Globus pallidus (tissue), 1 donor: ENCODE data around the gene EMX2.

Source experiments
- DNase-seq: peaks from one replicate; pipeline ENCODE4 v3.0.0-alpha.2; 2015; ENCODE audit warnings: low spot score

EMX2 gene

DNA sequence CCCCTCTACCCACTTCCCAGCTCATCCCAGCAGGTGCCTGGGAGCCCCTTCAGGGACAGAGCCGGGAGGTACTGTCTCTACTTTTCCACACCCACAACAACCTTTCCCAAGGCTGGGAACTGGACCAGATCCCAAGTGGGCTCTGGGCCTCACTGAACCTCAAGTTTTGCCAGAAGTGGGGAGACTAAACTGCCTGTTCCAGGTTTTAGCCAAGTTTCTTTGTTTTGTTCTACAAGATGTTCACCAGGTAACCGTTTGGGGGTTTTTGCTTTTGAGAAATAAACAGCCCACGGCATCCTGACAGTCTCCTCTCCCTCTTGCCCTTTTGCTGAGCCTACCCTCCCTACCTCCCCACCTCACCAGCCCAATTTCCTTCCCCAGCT lies 10.6 kb upstream of the EMX2 start:
- DNase-seq, result no peak

DNA sequence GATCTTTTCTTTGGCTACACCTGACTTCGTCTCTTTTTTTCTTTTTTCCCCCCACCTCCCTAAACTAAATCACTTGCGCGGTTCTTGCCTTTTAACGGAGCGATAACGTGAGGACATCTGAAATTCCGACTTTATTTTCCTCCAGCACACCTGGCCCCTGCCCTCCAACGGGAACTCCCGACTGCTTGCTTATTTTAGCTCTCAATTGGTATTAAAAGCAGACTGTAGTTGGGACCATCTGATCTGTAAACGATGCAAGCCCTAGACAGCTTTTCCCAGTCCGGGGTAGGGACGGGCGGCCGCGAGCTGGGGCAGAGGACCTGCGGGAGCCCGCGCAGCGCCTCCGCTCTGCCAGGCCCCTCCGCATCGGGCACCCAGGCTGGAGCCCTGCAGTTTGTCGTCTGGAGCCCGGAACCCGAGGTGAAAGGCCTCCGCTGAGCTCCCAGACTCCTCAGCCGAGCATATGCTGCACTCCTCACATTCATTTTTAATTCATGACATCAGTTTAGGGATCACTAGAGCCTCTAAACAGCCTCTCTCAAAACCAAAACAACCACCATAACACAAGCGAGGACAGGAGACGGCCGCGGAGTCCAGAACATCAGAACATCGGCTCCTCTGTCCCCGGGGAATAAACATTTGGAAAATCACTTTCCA lies 10.0 kb upstream of the EMX2 start:
- DNase-seq, result no peak

DNA sequence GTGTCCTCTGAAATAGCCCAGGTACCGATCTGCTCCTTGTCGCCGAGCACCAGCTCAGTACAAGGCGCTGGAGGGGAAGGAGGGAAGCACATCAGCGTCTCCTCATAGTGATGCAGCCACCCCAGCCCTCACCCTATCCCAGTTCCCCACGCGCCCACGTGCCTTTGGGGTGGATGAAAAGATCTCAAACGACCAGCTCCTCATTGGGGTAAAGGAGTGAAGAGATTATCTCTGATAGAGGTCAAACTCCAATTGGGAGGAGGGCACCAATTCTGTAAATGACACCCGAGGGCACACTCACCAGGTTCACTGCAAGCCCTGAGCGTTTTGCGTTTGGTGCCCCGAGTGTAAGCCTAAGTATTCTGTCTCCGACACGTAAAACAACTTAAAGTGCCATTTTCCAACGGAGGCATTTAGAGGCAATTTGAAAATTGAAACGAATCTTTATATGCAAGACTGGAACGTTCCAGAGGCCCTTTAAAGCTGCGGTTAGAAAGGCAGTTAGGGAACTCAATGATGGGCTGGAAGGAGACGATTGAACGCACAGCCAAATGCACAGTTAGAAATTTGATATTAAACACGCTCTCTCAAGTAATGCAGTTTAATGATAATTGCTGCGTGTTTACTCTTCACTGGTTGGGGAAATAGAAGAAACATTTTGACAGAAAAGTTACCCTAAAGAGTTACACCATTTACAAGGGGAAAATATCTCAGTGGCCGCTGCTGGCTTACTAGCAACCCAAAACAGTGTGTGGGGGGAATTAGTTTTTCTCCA lies 8.9 kb upstream of the EMX2 start:
- DNase-seq, result no peak

DNA sequence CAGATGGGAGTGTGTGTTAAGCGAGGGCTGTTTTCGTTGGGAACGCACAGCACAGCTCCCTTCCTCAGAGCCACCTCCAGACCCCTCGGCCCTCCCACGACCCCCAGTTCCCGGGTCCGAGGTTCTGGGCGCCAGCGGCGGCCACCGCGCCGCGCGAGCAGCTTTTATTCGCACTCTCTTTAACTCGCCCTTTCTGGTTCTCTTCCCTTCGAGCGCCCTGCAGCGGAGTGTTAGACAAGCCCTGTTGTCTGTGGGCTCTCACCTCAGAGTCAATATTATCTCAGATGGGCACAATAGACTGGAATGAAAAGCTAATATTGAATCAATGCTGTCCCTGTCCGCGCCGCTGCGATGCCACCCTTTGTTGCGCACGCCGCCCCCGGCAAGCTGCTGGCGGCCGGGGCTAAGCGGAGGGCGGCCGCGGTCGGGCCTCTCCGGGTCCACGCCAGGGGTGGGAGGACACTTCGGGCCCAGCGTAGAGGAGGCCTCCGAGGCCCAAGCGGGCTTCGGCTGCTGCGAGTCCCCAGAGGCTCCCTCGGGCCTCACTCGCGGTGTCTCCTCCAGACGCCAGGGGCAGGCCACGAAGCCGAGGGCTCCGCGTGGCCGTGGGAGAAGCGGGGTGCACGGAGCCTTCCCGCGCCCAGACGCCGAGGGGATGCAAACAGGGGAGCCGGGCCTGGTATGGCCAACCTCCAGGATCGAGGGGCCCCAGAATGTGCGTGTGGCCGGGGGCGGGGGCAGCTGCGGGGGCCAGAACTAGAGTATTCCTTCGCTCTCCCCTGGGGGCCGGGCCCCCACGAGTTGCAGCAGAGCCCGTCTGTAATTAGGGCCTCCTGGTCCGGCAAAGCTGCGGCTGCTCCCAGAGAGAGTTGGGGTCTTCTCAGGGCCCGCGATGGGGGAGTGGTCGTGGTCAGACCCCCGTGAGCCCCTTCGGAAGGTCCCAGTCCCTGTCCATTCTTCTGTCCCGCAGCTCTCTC lies 7.9 kb upstream of the EMX2 start:
- DNase-seq, result no peak

DNA sequence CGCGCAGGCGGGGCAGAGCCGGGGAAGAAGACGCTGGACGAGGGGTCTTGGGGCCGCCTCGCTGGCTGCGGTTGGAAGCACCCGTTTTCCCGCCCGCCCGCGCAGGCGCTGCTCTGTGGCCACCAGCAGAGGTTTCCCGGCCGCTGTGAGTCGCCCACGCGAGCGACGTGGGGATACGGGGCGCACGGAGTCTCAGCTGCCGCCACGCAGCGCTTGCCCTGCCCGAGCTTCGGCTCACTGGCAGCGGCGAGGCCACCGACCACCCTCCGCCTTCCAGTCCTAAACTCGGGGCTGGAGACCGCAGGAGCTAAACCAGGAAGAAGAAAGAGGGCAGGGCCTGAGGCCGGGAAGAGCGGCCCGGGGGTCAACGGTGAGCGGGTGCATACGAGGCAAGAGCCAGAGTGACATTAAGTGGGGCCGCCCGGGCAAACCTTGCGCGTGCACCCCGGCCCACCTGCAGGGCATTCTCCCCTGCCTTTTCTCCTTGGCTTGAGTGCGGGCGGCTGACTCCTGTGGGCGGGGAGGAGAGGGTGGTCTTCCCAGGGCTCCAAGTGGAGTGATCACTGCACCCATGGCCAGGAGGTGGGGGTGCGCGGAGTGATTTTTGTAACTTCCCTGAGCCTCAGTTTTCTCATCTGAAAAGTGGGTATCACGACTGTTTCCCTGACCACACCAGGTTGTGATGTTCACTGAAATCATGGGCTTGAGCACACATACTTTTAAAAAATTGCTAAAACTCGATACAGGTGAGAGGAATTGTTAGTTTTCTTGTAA lies 7.1 kb upstream of the EMX2 start:
- DNase-seq, result no peak

DNA sequence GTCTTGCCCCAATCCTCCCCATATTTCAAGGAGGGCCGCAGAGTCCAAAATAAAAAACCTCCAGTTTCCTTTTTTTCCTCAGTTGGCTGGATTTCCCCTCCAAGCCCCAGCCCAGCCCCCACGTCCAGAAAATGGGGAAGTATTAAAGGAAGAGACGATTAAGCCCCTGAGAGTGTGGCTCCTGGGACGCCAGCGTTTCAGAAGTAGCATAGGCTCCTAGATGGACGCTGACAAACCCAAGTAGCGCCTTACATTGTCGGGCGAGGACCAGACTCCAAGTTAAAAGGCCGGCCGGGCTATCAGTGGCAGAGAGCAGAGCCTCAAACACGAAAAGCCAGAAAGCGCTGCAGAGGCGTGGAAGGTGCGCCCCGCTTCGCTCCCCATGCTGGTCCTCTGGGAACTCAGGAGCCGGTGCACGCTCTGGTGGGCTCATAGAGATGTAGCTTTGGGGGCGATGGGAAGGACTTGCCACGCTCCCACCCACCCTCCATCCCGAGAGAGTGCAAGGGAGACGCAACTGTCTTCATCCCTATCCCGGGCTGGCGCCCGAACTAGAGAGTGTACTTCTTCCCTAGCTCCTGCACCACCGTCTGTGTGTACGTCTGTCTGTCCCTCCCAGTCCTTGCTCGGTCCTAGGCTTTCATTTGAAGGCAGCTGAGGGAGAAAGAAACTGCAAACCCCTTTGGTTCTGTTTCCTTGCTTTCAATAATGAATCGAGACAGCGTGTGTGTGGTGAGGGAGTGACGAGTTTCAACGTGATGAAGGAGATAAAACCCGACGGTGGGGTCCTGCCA lies 6.3 kb upstream of the EMX2 start:
- no peak for DNase-seq

DNA sequence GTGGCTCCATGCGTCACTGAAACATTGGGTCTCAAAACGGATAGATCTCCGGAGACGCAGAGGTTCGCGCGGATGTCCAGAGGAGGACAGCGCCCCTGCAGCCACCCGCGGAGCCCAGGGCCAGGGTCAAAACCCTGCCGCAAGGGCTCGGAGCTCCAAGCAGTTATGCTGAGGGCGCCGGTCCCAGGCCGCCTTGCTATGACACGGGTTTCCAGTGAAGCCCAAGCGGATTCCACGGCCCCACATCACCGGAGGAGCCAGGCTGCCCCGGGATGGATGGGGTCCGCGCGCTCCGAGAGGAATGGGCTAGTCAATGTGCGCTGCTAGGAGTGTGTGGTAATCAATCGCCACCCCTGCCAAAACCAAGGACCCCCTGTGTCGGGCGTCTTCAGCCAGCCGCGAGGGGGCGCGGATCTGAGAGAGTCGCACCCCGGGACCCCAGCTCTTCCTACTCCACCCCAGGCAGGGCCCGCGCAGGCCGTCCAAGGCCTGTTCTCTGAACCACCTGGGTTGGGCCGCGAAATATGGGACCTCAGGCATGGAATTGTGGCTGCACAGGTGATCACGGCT lies 5.6 kb upstream of the EMX2 start:
- no peak for DNase-seq

DNA sequence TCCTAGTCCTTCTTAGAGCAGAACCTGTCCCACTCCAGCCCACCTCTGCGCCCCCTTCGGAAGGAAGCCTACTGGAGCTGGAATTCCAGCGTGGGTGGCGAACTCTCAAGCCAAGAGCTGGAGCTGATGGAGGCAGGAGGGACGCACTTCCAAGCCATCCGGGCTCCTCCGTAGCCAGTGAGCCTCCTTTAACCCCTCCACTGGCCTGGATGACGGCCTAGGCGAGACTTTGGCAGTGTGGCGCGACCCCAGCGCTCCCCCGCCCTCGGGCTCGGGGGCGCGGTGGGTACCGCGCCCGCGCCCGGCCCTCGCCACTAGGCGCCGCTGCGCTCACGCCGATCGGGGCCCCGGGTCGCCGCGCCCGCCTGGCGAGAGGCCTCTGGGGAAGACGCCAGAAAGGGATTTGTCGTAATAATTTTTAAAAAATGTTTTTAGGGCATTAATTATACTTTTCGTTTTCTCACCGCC lies 5.1 kb upstream of the EMX2 start:
- no peak for DNase-seq

DNA sequence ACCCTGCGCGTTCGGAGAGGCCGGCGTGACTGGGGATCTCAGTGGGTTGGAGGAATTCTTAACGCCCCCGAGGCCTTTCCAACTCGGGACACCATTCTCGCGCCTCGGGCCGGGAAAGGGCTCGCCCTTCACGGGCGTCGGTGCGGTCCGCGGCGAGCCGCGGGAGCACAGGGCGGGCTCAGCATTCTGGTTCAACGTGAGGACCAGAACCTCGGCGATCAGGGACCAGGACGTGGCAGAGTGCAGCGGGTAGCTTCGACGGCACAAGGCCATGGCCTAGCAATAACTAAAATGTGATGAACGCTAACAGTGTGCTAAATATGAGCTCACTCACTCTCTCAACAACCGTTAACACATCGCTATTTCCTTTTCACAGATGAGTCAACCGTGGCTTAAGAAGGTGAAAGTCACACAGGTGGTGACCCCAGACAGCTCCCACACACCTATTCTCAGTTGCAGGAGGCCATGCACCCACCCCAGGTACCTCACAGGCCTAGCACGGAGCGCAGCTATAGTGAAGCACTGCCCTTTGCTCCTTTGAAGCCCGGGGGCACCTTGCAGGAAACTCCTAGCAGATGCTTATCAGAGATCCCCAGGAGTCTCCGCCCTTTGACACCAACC lies 4.5 kb upstream of the EMX2 start:
- no peak for DNase-seq

DNA sequence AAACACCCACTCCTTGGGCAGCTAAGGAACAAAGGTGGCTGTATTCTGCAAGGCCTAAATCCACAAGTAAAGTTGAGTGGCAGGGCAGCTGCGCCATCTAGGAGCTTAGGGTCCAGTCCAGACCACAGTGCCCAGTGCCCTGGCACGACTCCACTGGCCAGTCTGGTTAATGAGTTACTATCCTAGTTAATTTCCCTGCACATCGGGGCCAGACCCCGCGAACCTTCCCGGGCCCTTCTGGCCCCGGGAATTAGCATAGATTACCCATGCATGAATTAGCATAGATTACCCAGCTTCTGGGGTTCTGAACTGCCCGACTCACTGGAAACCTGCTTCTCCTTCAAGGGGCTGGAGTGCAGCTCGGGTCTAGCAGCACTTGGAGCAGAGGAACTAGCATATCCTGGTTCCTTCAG lies 3.2 kb upstream of the EMX2 start:
- no peak for DNase-seq

DNA sequence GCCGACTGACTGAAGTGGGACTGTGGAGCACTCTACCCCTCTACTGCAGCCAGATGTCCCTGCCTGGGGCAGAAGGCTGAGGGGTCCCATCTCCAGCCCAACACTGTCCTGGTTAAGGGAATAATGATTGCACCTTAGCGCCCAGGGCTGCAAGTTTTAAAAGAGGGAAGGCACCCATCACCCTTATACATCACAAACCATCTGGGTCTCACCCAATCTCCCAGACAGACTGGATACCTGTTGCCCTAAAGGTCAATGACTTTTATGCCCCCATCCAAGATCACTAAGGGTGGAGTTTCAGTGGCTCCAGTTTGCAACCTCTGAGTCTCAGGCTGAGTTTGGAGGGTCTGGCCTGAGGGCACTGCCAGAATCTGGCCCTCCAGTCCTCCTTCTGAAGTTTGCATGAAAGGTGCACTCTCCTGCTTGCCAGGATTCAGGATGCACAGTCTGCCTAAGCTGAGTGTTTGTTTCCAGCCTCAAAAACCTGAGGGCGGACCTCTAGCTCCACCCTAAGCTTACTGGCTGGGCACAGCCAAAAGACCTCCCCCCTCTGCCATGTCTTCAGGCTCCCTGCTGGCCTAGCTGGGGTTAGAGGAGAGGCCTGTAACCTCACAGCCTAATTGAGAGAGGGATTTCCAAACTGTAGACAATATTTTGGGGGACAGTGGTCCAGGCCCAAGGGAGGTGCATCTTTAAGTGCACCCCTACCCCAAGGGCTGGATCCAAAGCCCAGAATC lies 2.5 kb upstream of the EMX2 start:
- DNase-seq, result no peak

DNA sequence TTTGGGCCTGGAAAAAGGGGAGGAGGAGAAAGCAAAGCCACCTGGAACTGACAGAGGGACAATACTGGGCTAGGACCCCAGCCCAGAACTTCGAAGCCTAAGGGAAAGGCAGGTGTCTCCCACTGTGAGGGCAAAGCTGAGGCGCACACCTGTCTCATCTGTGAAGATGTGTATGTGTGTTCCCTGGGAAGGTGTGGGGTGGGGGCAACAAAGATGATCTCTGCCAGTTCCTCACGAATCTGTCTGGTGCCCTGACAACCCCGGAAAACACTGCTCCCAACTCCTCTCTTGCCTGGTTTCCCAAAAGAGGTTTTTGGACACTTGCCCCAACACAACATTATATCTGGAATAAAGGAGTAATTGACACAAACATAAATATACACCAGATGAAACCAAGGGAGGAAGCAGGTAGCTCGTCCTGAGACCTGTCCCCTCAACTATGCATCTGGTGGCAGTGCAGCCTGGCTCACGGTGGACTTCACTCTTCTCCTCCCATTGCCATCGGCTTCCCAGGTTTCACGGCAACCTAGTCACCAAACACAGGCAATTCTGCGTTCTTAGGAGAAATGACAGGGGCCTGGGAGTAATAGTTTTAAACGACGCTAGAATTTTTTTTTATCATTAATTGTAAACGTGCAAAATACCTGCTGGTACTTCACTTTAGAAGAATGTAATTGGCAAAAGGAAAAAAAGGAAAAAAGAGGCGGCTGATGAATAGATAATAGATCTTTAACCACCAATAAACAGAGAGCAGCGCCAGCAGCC lies 1.7 kb upstream of the EMX2 start:
- no peak for DNase-seq

DNA sequence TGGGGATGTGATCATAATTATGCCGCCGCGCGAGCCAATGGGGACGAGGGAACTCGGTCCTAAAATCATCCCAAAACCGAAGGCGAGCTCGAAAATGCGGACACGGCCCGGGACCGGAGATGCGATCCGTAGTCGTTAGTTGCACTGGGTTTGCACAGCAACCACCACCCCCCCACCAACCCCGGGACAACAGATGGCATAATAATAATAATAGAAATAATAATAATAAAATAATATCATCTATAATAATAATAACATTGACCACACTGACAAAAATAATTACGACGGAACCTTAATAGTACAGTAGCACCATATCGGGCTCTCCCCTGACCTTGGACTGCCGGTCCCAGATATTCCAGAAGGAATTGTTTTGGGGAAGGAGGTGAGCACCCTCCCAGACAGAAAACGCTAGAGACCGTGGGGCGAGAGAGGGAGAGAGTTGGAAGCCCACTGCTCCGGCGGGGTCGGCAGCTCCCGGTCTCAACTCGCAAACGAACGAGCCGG lies 1.1 kb upstream of the EMX2 start:
- DNase-seq, result no peak

DNA sequence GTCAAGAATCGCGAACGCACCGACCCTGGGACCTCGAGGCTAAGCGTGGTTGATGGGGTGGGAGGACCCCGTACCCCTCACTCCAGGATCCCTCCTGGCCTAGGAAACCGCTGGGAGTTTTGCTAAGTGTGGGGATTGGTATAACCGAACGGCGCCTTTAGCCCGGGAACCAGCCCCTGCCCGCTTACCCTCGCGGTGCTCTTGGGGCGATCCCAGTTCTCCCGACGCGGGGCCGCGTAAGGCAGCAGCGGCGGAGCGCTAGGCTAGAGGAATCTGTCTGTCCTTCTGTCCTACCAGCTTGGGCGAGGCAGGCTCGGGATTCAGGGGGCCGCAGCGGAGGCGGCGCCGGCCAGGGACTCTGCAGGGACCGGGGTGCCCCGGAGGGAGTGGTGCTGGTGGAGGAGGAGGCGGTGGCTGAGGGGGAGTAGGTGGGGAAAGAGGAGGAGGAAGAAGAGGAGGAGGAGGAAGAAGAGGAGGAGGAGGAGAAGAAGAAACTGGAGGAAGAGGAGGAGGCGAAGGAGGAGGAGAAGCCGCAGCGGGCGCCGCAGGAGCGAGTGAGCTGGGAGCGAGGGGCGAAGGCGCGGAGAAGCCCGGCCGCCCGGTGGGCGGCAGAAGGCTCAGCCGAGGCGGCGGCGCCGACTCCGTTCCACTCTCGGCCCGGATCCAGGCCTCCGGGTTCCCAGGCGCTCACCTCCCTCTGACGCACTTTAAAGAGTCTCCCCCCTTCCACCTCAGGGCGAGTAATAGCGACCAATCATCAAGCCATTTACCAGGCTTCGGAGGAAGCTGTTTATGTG lies 439 bp upstream of the EMX2 start:
- DNase-seq, result peak; percentile 49

DNA sequence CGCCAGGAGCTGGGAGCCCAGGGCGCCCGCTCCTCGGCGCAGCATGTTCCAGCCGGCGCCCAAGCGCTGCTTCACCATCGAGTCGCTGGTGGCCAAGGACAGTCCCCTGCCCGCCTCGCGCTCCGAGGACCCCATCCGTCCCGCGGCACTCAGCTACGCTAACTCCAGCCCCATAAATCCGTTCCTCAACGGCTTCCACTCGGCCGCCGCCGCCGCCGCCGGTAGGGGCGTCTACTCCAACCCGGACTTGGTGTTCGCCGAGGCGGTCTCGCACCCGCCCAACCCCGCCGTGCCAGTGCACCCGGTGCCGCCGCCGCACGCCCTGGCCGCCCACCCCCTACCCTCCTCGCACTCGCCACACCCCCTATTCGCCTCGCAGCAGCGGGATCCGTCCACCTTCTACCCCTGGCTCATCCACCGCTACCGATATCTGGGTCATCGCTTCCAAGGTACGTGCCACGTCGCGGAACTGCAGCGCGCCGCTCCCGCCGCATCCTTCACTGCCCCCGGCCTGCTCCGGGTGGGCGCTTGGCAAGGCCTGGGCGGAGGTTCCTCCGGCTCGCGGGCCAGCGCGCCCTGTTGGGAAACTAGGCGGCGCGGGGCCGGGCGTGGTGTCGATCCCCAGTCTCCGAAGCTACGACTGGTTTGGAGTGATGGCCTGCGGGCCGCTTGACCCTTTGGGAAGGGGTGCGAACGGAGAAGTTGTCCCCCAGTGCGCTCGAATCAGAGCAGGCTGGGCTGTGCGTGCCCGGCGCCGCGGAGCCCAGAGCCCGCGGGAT lies 868 bp downstream of the EMX2 start:
- DNase-seq, result no peak

DNA sequence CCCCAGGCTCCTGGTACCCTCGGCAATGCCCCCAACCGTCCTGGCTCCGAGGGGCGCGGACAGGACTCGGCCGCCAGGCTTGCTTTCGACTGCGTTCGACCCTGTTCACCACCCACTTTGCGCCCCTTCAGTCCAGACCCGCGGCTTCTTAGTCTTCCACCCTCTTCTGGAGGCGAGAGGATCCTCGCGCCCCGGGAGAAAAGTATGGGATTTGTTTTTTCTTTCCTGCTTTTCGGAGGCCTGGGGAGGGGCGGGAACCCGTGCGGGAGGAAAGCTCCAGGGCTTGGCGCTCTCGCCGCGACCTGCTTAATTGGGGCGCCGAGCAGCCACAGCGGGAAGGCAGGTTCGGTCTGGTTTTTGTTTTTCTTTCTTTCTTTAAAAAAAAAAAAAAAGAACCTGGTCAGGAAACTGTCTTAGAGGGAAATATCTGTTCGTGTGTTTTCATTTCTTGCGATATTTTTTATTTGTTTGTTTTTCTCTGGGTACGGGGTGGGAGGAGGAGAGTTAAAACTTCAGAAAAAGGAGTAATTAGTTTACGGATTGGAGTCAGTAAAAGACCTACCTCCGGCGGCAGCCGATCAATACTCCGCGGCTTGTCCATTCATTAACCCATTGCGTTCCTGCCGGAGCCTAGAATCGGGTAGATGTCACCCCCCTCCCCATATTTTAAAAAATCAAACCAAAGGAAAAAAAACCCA lies 1.6 kb downstream of the EMX2 start:
- no peak for DNase-seq
